Mesenchymal stem cell (in vitro differentiated cells and primary cell): Measurements from ENCODE around the gene FAF1.
A peak's percentile ranks its signal among the peaks of the same experiment; 100 is the strongest.

Experiments
- DNase-seq: peaks from one replicate; pipeline ENCODE4 v3.0.0-alpha.2; 2013
- H2AFZ ChIP-seq: one replicate; pipeline ENCODE4 v1.6.1; 2013; ENCODE audit warnings: low read depth, mild to moderate bottlenecking, control low read depth, inconsistent platforms, low read length, moderate library complexity
- H2AK5ac ChIP-seq: 2 replicates; pipeline ENCODE4 v1.6.1; 2013; ENCODE audit warnings: low read length, moderate library complexity, mild to moderate bottlenecking, inconsistent platforms; ENCODE audit not compliant: severe bottlenecking
- H2BK120ac ChIP-seq: one replicate; pipeline ENCODE4 v1.6.1; 2013; ENCODE audit warnings: low read depth, mild to moderate bottlenecking, inconsistent platforms, low read length, moderate library complexity
- H2BK12ac ChIP-seq, 2 experiments: one replicate each; pipeline ENCODE4 v1.6.1; 2013; ENCODE audit warnings: inconsistent platforms in 2 of 2, low read length in 2 of 2, mild to moderate bottlenecking in 2 of 2, moderate library complexity in 2 of 2, control low read depth in 1 of 2
- H2BK15ac ChIP-seq: one replicate; pipeline ENCODE4 v1.6.1; 2013; ENCODE audit warnings: mild to moderate bottlenecking, low read depth, inconsistent platforms; ENCODE audit not compliant: poor library complexity, severe bottlenecking
- H2BK5ac ChIP-seq: 2 replicates; pipeline ENCODE4 v1.6.1; 2013; ENCODE audit warnings: low read depth, mild to moderate bottlenecking, low read length, control low read depth, inconsistent platforms; ENCODE audit not compliant: poor library complexity, severe bottlenecking
- H3K14ac ChIP-seq, 2 experiments: one replicate each; pipeline ENCODE4 v1.6.1; 2013; ENCODE audit warnings: inconsistent platforms in 2 of 2, low read length in 2 of 2, control low read depth in 1 of 2, mild to moderate bottlenecking in 1 of 2, moderate library complexity in 1 of 2
- H3K18ac ChIP-seq, 2 experiments: one replicate each; pipeline ENCODE4 v1.6.1; 2013; ENCODE audit warnings: inconsistent platforms in 2 of 2, low read length in 2 of 2, control low read depth in 1 of 2, low read depth in 1 of 2, mild to moderate bottlenecking in 1 of 2
- H3K23ac ChIP-seq, 2 experiments: one replicate each; pipeline ENCODE4 v1.6.1; 2013; ENCODE audit warnings: inconsistent platforms in 2 of 2, low read length in 2 of 2, mild to moderate bottlenecking in 2 of 2, moderate library complexity in 2 of 2, control low read depth in 1 of 2
- H3K27ac ChIP-seq: 2 replicates; pipeline ENCODE4 v1.5.1; 2013; ENCODE audit warnings: mild to moderate bottlenecking, moderate library complexity, low read length, control low read depth, inconsistent platforms; ENCODE audit not compliant: poor library complexity, severe bottlenecking
- H3K27me3 ChIP-seq, 2 experiments: 2 replicates each; pipeline versions ENCODE4 v1.6.1 to v1.7.0; 2013; ENCODE audit warnings: low read length in 2 of 2, mild to moderate bottlenecking in 2 of 2, moderate library complexity in 2 of 2, control low read depth in 1 of 2, inconsistent platforms in 1 of 2; ENCODE audit not compliant: control insufficient read depth in 1 of 2, insufficient read depth in 1 of 2
- H3K36me3 ChIP-seq, 2 experiments: 2 replicates each; pipeline versions ENCODE4 v1.6.1 to v1.7.0; 2013; ENCODE audit warnings: low read length in 2 of 2, control low read depth in 1 of 2, inconsistent platforms in 1 of 2, low read depth in 1 of 2, mild to moderate bottlenecking in 1 of 2; ENCODE audit not compliant: insufficient read depth in 2 of 2, control insufficient read depth in 1 of 2
- H3K4ac ChIP-seq, 2 experiments: one replicate each; pipeline ENCODE4 v1.6.1; 2013; ENCODE audit warnings: inconsistent platforms in 2 of 2, low read length in 2 of 2, mild to moderate bottlenecking in 2 of 2, moderate library complexity in 2 of 2, control low read depth in 1 of 2, low read depth in 1 of 2
- H3K4me1 ChIP-seq: 2 replicates; pipeline ENCODE4 v1.6.1; 2013; ENCODE audit warnings: low read depth, low read length, control low read depth; ENCODE audit not compliant: control insufficient read depth, insufficient read depth
- H3K4me2 ChIP-seq: 2 replicates; pipeline ENCODE4 v1.6.1; 2013; ENCODE audit warnings: low read length, mild to moderate bottlenecking, inconsistent platforms; ENCODE audit not compliant: poor library complexity, severe bottlenecking
- H3K4me3 ChIP-seq, 2 experiments: 2 replicates each; pipeline versions ENCODE4 v1.5.1 to v1.7.0; 2013; ENCODE audit warnings: low read length in 2 of 2, mild to moderate bottlenecking in 2 of 2, control low read depth in 1 of 2, low read depth in 1 of 2; ENCODE audit not compliant: insufficient read depth in 1 of 2
- H3K79me1 ChIP-seq: replicated peaks from 2 replicates; pipeline ENCODE4 v1.6.1; 2013; ENCODE audit warnings: mild to moderate bottlenecking, control low read depth, low read length, inconsistent platforms; ENCODE audit not compliant: poor library complexity, severe bottlenecking
- H3K9ac ChIP-seq: 2 replicates; pipeline ENCODE4 v1.7.0; 2013; ENCODE audit warnings: mild to moderate bottlenecking, low read length, moderate library complexity
- H3K9me3 ChIP-seq: 2 replicates; pipeline ENCODE4 v1.7.0; 2013; ENCODE audit warnings: mild to moderate bottlenecking, low read length; ENCODE audit not compliant: control insufficient read depth
- H4K8ac ChIP-seq: one replicate; pipeline ENCODE4 v1.6.1; 2013; ENCODE audit warnings: inconsistent platforms, mild to moderate bottlenecking, low read length, moderate library complexity
- H4K91ac ChIP-seq: one replicate; pipeline ENCODE4 v1.6.1; 2013; ENCODE audit warnings: mild to moderate bottlenecking, low read length, inconsistent platforms
- WGBS: methylation state at CpG from one replicate; pipeline ENCODE4 v1.1.7; 2013; ENCODE audit warnings: mixed read lengths; 5-methylcytosine and 5-hydroxymethylcytosine counted together

Gene FAF1

GRCh38 chr1:50422675-50422945, 537.5 kb downstream of the FAF1 start:
- H3K23ac ChIP-seq: no peak overlapping the region
- H2BK15ac ChIP-seq: no peak overlapping the region
- H3K4me2 ChIP-seq: peak overlapping the region; percentile 66
- no peak overlapping the region for H4K91ac ChIP-seq
- H3K9me3 ChIP-seq: no peaks in the 10 kb centered on the region
- H3K9ac ChIP-seq: no peak overlapping the region
- H3K27me3 ChIP-seq: peaks cover 94 to 97% of the 10 kb centered on the region in 2 experiments
- WGBS: 4% methylated on average over 21 of the region's 21 CpGs
- peaks cover 51% of the 10 kb centered on the region for H3K4me1 ChIP-seq
- no peak overlapping the region for H4K8ac ChIP-seq
- no peak for DNase-seq
- H2BK120ac ChIP-seq: no peak overlapping the region
- no peak overlapping the region for H3K27ac ChIP-seq
- H2AFZ ChIP-seq: no peak overlapping the region
- H2AK5ac ChIP-seq: no peak overlapping the region
- no peak overlapping the region for H2BK5ac ChIP-seq
- no peak overlapping the region for H2BK12ac ChIP-seq
- H3K36me3 ChIP-seq: peaks cover 0 to 4% of the 10 kb centered on the region in 2 experiments
- H3K18ac ChIP-seq: no peak overlapping the region
- H3K4ac ChIP-seq: no peak overlapping the region
- H3K4me3 ChIP-seq: no peak overlapping the region
- no peak overlapping the region for H3K14ac ChIP-seq
- H3K79me1 ChIP-seq: no peaks in the 10 kb centered on the region

GRCh38 chr1:50421768-50422674, 538.0 kb downstream of the FAF1 start:
- Histone ChIP-seq H3K23ac (no peak overlapping the region), H3K18ac (no peak overlapping the region), H3K79me1 (no peaks in the 10 kb centered on the region), H3K4ac (no peak overlapping the region), H3K27ac (no peak overlapping the region), H4K91ac (no peak overlapping the region), H2AFZ (no peak overlapping the region), H2BK5ac (no peak overlapping the region), H3K9me3 (no peaks in the 10 kb centered on the region), H3K4me1 (peaks cover 54% of the 10 kb centered on the region), H4K8ac (no peak overlapping the region), H3K27me3 (peaks cover 94 to 97% of the 10 kb centered on the region in 2 experiments), H2BK120ac (no peak overlapping the region), H2BK15ac (no peak overlapping the region), H3K9ac (no peak overlapping the region), H2BK12ac (no peak overlapping the region), H2AK5ac (no peak overlapping the region), H3K4me3 (no peak overlapping the region), H3K14ac (no peak overlapping the region), H3K36me3 (peaks cover 0 to 4% of the 10 kb centered on the region in 2 experiments), H3K4me2 (no peak overlapping the region)
- no peak for DNase-seq
- WGBS: 12% methylated on average over 23 of the region's 27 CpGs

- no peak overlapping the region for H2BK120ac ChIP-seq
- DNase-seq: no peak
- 3% methylated on average over 38 of the region's 38 CpGs for WGBS
Measured at GRCh38 chr1:50421366-50421748, 538.7 kb downstream of the FAF1 start.

GRCh38 chr1:50420689-50421365, 539.2 kb downstream of the FAF1 start:
- H3K36me3 ChIP-seq: peaks cover 0 to 4% of the 10 kb centered on the region in 2 experiments
- peak overlapping the region; percentile 5 for H3K4me2 ChIP-seq
- no peak overlapping the region for H2AK5ac ChIP-seq
- no peak for DNase-seq
- H2BK15ac ChIP-seq: no peak overlapping the region
- H3K18ac ChIP-seq: no peak overlapping the region
- H2BK12ac ChIP-seq: no peak overlapping the region
- no peak overlapping the region for H3K27ac ChIP-seq
- no peak overlapping the region for H4K91ac ChIP-seq
- WGBS: 2% methylated on average over 54 of the region's 69 CpGs
- H2BK5ac ChIP-seq: no peak overlapping the region
- no peak overlapping the region for H3K4me3 ChIP-seq
- no peaks in the 10 kb centered on the region for H3K79me1 ChIP-seq
- H3K9ac ChIP-seq: no peak overlapping the region
- H3K4me1 ChIP-seq: peaks cover 54% of the 10 kb centered on the region
- no peak overlapping the region for H3K23ac ChIP-seq
- no peak overlapping the region for H4K8ac ChIP-seq
- no peak overlapping the region for H3K14ac ChIP-seq
- no peak overlapping the region for H3K4ac ChIP-seq
- peaks cover 94 to 97% of the 10 kb centered on the region in 2 experiments for H3K27me3 ChIP-seq
- H2BK120ac ChIP-seq: no peak overlapping the region
- no peaks in the 10 kb centered on the region for H3K9me3 ChIP-seq
- no peak overlapping the region for H2AFZ ChIP-seq

More at GRCh38 chr1:50421366-50421748, 538.7 kb downstream of the FAF1 start:
- no peaks in the 10 kb centered on the region for H3K9me3 ChIP-seq
- no peaks in the 10 kb centered on the region for H3K79me1 ChIP-seq
- H3K9ac ChIP-seq: no peak overlapping the region
- H2BK5ac ChIP-seq: no peak overlapping the region
- H2AFZ ChIP-seq: no peak overlapping the region
- H4K91ac ChIP-seq: no peak overlapping the region
- no peak overlapping the region for H2BK15ac ChIP-seq
- no peak overlapping the region for H2AK5ac ChIP-seq
- H2BK12ac ChIP-seq: no peak overlapping the region
- no peak overlapping the region for H3K18ac ChIP-seq
- H3K4me2 ChIP-seq: no peak overlapping the region
- peaks cover 53% of the 10 kb centered on the region for H3K4me1 ChIP-seq
- H3K4ac ChIP-seq: no peak overlapping the region
- H3K36me3 ChIP-seq: peaks cover 0 to 4% of the 10 kb centered on the region in 2 experiments
- peaks cover 94 to 97% of the 10 kb centered on the region in 2 experiments for H3K27me3 ChIP-seq
- no peak overlapping the region for H3K4me3 ChIP-seq
- H3K14ac ChIP-seq: no peak overlapping the region
- H4K8ac ChIP-seq: peak overlapping the region; percentile 56
- peak overlapping the region in 1 of 2 experiments; percentile 80 for H3K23ac ChIP-seq
- H3K27ac ChIP-seq: no peak overlapping the region
